HepG2 (cell line): ENCODE results near the gene CYP27A1. TPM values are rescaled to one million over a fixed set of nuclear protein-coding genes. Genes with fewer than 3 reads are reported as not detected.

Experiments
- ATAC-seq: fragments of 200-7000 bp; cut with Tn5 transposase; 3 replicates; pipeline ENCODE4 v1.9.1; 2020; ENCODE audit warnings: mild to moderate bottlenecking, moderate library complexity
- BruUV-seq: library from RNA; stranded (reverse); fragments of 400-500 nt; replicated peaks from 2 replicates; lab custom pipeline; 2021; lab: Mats Ljungman, UMichigan
- CTCF ChIA-PET: fragments of 300-600 bp; formaldehyde crosslinking; extraction: SDS; loops from one replicate; lab custom pipeline; 2021; ENCODE audit warnings: low total read pairs, inconsistent platforms, low intra/inter-chr PET ratio; lab: Yijun Ruan, JAX
- POLR2A ChIA-PET: fragments of 350-600 bp; sonication (Branson Sonifier 250); formaldehyde crosslinking; loops from one replicate; lab custom pipeline; 2020; ENCODE audit warnings: antibody characterized with exemption, inconsistent platforms; lab: Yijun Ruan, JAX
- DNase-seq: peaks from one replicate; pipeline ENCODE4 v3.0.0-alpha.2; 2015; ENCODE audit warnings: low spot score
- FAIRE-seq: peaks from 3 replicates; lab custom pipeline; 2011; peaks lifted over from hg19 to GRCh38; lab: Jason Lieb, UNC
- H2AFZ ChIP-seq: one replicate; pipeline ENCODE4 v1.6.1; 2011; ENCODE audit warnings: low read length, inconsistent platforms
- H3K27ac ChIP-seq: fragments of 300-600 bp; 3 replicates; pipeline ENCODE4 v1.8.0; 2011; ENCODE audit warnings: mixed run types, mild to moderate bottlenecking, mixed read lengths, low read length, inconsistent platforms; ENCODE audit not compliant: insufficient read depth; ENCODE audit errors: extremely low read length
- H3K27me3 ChIP-seq, 2 experiments: fragments of 200-600 bp in 1 of 2; 2 replicates in 1 of 2; 3 replicates in 1 of 2; pipeline versions ENCODE4 v1.6.0 to v1.8.0; 2011; ENCODE audit warnings: low read length in 2 of 2, mild to moderate bottlenecking in 2 of 2, moderate library complexity in 2 of 2, inconsistent platforms in 1 of 2; ENCODE audit not compliant: insufficient read depth in 2 of 2, control insufficient read depth in 1 of 2
- H3K36me3 ChIP-seq, 2 experiments: fragments of 200-600 bp in 1 of 2; replicated peaks in 1 of 2; 2 replicates in 1 of 2; 3 replicates in 1 of 2; pipeline versions ENCODE4 v1.5.1 to v1.8.0; 2011; ENCODE audit warnings: low read length in 2 of 2, inconsistent platforms in 1 of 2; ENCODE audit not compliant: insufficient read depth in 2 of 2, control insufficient read depth in 1 of 2
- H3K4me1 ChIP-seq: 2 replicates; pipeline ENCODE4 v1.5.1; 2012; ENCODE audit warnings: low read length, inconsistent platforms; ENCODE audit not compliant: insufficient read depth
- H3K4me2 ChIP-seq: 2 replicates; pipeline ENCODE4 v1.6.0; 2011; ENCODE audit warnings: low read depth, low read length, inconsistent platforms
- H3K4me3 ChIP-seq, 3 experiments: fragments of 200-600 bp in 1 of 3; sonication (generic), shearing (Covaris generic) in 1 of 3; replicated peaks in 1 of 3; 2 replicates each; pipeline ENCODE4 v1.5.1; 2011 to 2016; ENCODE audit warnings: low read length in 3 of 3, inconsistent platforms in 2 of 3, low read depth in 2 of 3, mild to moderate bottlenecking in 2 of 3, control low read depth in 1 of 3, mixed read lengths in 1 of 3; ENCODE audit not compliant: insufficient read depth in 1 of 3
- H3K79me2 ChIP-seq: one replicate; pipeline ENCODE4 v1.6.1; 2011; ENCODE audit warnings: low read length, inconsistent platforms; ENCODE audit not compliant: insufficient read depth
- H3K9ac ChIP-seq: 2 replicates; pipeline ENCODE4 v1.6.0; 2011; ENCODE audit warnings: mild to moderate bottlenecking, low read depth, low read length, inconsistent platforms; ENCODE audit not compliant: insufficient read depth
- H3K9me3 ChIP-seq: 2 replicates; pipeline ENCODE4 v1.5.1; 2012; ENCODE audit warnings: mild to moderate bottlenecking, low read length
- H4K20me1 ChIP-seq: 2 replicates; pipeline ENCODE4 v1.6.0; 2011; ENCODE audit warnings: inconsistent platforms, mild to moderate bottlenecking, low read length, moderate library complexity; ENCODE audit not compliant: insufficient read depth
- ARNTL ChIP-seq: sonication (generic); formaldehyde crosslinking; IDR thresholded peaks from 2 replicates; pipeline ENCODE4 v1.4.0; 2020; ENCODE audit warnings: mild to moderate bottlenecking, missing genetic modification reagents
- CREB3 ChIP-seq: sonication (generic); formaldehyde crosslinking; IDR thresholded peaks from 2 replicates; pipeline ENCODE4 v1.5.0; 2020; ENCODE audit warnings: missing genetic modification reagents
- FOSL2 ChIP-seq: sonication (generic); formaldehyde crosslinking; IDR thresholded peaks from 2 replicates; pipeline ENCODE4 v1.4.0; 2020; ENCODE audit warnings: missing genetic modification reagents
- THAP8 ChIP-seq: sonication (generic); formaldehyde crosslinking; IDR thresholded peaks from 2 replicates; pipeline ENCODE4 v1.5.1; 2020; ENCODE audit warnings: missing genetic modification reagents, mild to moderate bottlenecking, borderline replicate concordance
- ZNF407 ChIP-seq: sonication (generic); formaldehyde crosslinking; IDR thresholded peaks from one replicate; pipeline ENCODE4 v1.5.1; 2020; ENCODE audit warnings: mild to moderate bottlenecking, missing genetic modification reagents; ENCODE audit errors: not compliant biosample characterization
- WGBS: methylation state at CpG from one replicate; pipeline ENCODE4 v1.1.6; 2017; ENCODE audit warnings: low lambda C conversion rate; 5-methylcytosine and 5-hydroxymethylcytosine counted together
- in situ Hi-C: cut with HindIII; loops from 2 replicates; pipeline ENCODE4 v1.10.0; 2017; ENCODE audit warnings: low pct_unique_long_range_greater_than_20kb; ENCODE audit not compliant: extremely low pct_ligation_motif_present
- intact Hi-C: fragments of 100-400 bp; cut with micrococcal nuclease; formaldehyde crosslinking; loops from one replicate; pipeline ENCODE4 v1.10.0; 2022; ENCODE audit not compliant: unreplicated experiment
- polyA plus RNA-seq, 8 experiments: library from polyadenylated mRNA; depleted of rRNA in 3 of 8; stranded (reverse) in 7 of 8; unstranded in 1 of 8; fragments of >200 nt; fragmentation: Illumina TruSeq in 4 of 8; extraction: Trizol in 4 of 8; gene quantifications; 2 replicates each; pipeline versions ENCODE4 v1.2.1 to v1.2.3, GENCODE V29; 2011 to 2016; ENCODE audit warnings: low read depth in 4 of 8, missing spikeins in 1 of 8, mixed read lengths in 1 of 8; ENCODE audit not compliant: insufficient read depth in 1 of 8
- total RNA-seq, 5 experiments: library from RNA; depleted of rRNA; stranded (reverse); fragments of >200 nt; fragmentation: Illumina TruSeq; extraction: Trizol; gene quantifications; 2 replicates each; pipeline ENCODE4 v1.2.3, GENCODE V29; 2016; ENCODE audit warnings: low read depth in 1 of 5

The CYP27A1 gene
- total and polyA plus RNA-seq, 2 of the 13 experiments (the other 11 are each of a cell fraction or from before 2014, with no cell fraction given): 157 to 266 TPM

GRCh38 chr2:218806346-218806978 lies 24.5 kb downstream of the CYP27A1 start (continued):
- no peak for TF ChIP-seq THAP8 (CRISPR knock-in tag)
- TF ChIP-seq ARNTL: no peak
- TF ChIP-seq CREB3: no peak

GRCh38 chr2:218807626-218808025 lies 25.7 kb downstream of the CYP27A1 start:
- Histone ChIP-seq H3K9me3 (peaks cover 9% of the 10 kb centered on the region), H3K4me1 (peaks cover 32% of the 10 kb centered on the region), H3K79me2 (peaks cover 48% of the 10 kb centered on the region), H3K4me2 (no peak overlapping the region), H3K36me3 (peaks cover 15 to 32% of the 10 kb centered on the region in 2 experiments), H3K27ac (no peak overlapping the region), H2AFZ (no peak overlapping the region), H3K27me3 (no peaks in the 10 kb centered on the region), H4K20me1 (peaks cover 3% of the 10 kb centered on the region; the same call in 1 of the 2 replicates), H3K4me3 (no peak overlapping the region), H3K9ac (no peak overlapping the region)
- in situ Hi-C loops (no loop called here), intact Hi-C loops (loop anchor here (2.0 to 5.0 kb wide), 3 partner anchors 25 to 75 kb away; partner anchors contain the start of gene CYP27A1)
- DNase-seq (no peak), ATAC-seq (no peak), FAIRE-seq (no peak)
- POLR2A ChIA-PET: interaction anchor here (0.7 to 1.7 kb wide), 2 partner anchors 52 to 59 kb away, joined by 3 to 5 read pairs; no protein-coding TSS in a partner anchor
- CTCF ChIA-PET: interaction anchor here (2.5 kb wide), 1 partner anchor 40 kb away, joined by 9 read pairs; no protein-coding TSS in a partner anchor
- no TSS peak for BruUV-seq
- TF ChIP-seq FOSL2 (CRISPR knock-in tag): peak; percentile 46; the same call in 1 of the 2 replicates
- TF ChIP-seq ZNF407 (CRISPR knock-in tag): no peak
- WGBS: 93% methylated on average over 4 of the region's 4 CpGs
